HepG2 (cell line): ENCODE data around the gene DSTN. TPM values are rescaled to one million over a fixed set of nuclear protein-coding genes. Genes with fewer than 3 reads are reported as not detected.
A peak's percentile ranks its signal among the peaks of the same experiment; 100 is the strongest.

Experiments used
- ATAC-seq: fragments of 200-7000 bp; cut with Tn5 transposase; 3 replicates; pipeline ENCODE4 v1.9.1; 2020; ENCODE audit warnings: mild to moderate bottlenecking, moderate library complexity
- BruUV-seq: library from RNA; stranded (reverse); fragments of 400-500 nt; replicated peaks from 2 replicates; lab custom pipeline; 2021; lab: Mats Ljungman, UMichigan
- CTCF ChIA-PET: fragments of 300-600 bp; formaldehyde crosslinking; extraction: SDS; loops from one replicate; lab custom pipeline; 2021; ENCODE audit warnings: low total read pairs, inconsistent platforms, low intra/inter-chr PET ratio; lab: Yijun Ruan, JAX
- POLR2A ChIA-PET: fragments of 350-600 bp; sonication (Branson Sonifier 250); formaldehyde crosslinking; loops from one replicate; lab custom pipeline; 2020; ENCODE audit warnings: antibody characterized with exemption, inconsistent platforms; lab: Yijun Ruan, JAX
- DNase-seq: peaks from one replicate; pipeline ENCODE4 v3.0.0-alpha.2; 2015; ENCODE audit warnings: low spot score
- FAIRE-seq: peaks from 3 replicates; lab custom pipeline; 2011; peaks lifted over from hg19 to GRCh38; lab: Jason Lieb, UNC
- H2AFZ ChIP-seq: one replicate; pipeline ENCODE4 v1.6.1; 2011; ENCODE audit warnings: low read length, inconsistent platforms
- H3K27ac ChIP-seq: fragments of 300-600 bp; 3 replicates; pipeline ENCODE4 v1.8.0; 2011; ENCODE audit warnings: mixed run types, mild to moderate bottlenecking, mixed read lengths, low read length, inconsistent platforms; ENCODE audit not compliant: insufficient read depth; ENCODE audit errors: extremely low read length
- H3K27me3 ChIP-seq, 2 experiments: fragments of 200-600 bp in 1 of 2; 2 replicates in 1 of 2; 3 replicates in 1 of 2; pipeline versions ENCODE4 v1.6.0 to v1.8.0; 2011; ENCODE audit warnings: low read length in 2 of 2, mild to moderate bottlenecking in 2 of 2, moderate library complexity in 2 of 2, inconsistent platforms in 1 of 2; ENCODE audit not compliant: insufficient read depth in 2 of 2, control insufficient read depth in 1 of 2
- H3K36me3 ChIP-seq, 2 experiments: fragments of 200-600 bp in 1 of 2; replicated peaks in 1 of 2; 2 replicates in 1 of 2; 3 replicates in 1 of 2; pipeline versions ENCODE4 v1.5.1 to v1.8.0; 2011; ENCODE audit warnings: low read length in 2 of 2, inconsistent platforms in 1 of 2; ENCODE audit not compliant: insufficient read depth in 2 of 2, control insufficient read depth in 1 of 2
- H3K4me1 ChIP-seq: 2 replicates; pipeline ENCODE4 v1.5.1; 2012; ENCODE audit warnings: low read length, inconsistent platforms; ENCODE audit not compliant: insufficient read depth
- H3K4me2 ChIP-seq: 2 replicates; pipeline ENCODE4 v1.6.0; 2011; ENCODE audit warnings: low read depth, low read length, inconsistent platforms
- H3K4me3 ChIP-seq, 3 experiments: fragments of 200-600 bp in 1 of 3; sonication (generic), shearing (Covaris generic) in 1 of 3; replicated peaks in 1 of 3; 2 replicates each; pipeline ENCODE4 v1.5.1; 2011 to 2016; ENCODE audit warnings: low read length in 3 of 3, inconsistent platforms in 2 of 3, low read depth in 2 of 3, mild to moderate bottlenecking in 2 of 3, control low read depth in 1 of 3, mixed read lengths in 1 of 3; ENCODE audit not compliant: insufficient read depth in 1 of 3
- H3K79me2 ChIP-seq: one replicate; pipeline ENCODE4 v1.6.1; 2011; ENCODE audit warnings: low read length, inconsistent platforms; ENCODE audit not compliant: insufficient read depth
- H3K9ac ChIP-seq: 2 replicates; pipeline ENCODE4 v1.6.0; 2011; ENCODE audit warnings: mild to moderate bottlenecking, low read depth, low read length, inconsistent platforms; ENCODE audit not compliant: insufficient read depth
- H3K9me3 ChIP-seq: 2 replicates; pipeline ENCODE4 v1.5.1; 2012; ENCODE audit warnings: mild to moderate bottlenecking, low read length
- H4K20me1 ChIP-seq: 2 replicates; pipeline ENCODE4 v1.6.0; 2011; ENCODE audit warnings: inconsistent platforms, mild to moderate bottlenecking, low read length, moderate library complexity; ENCODE audit not compliant: insufficient read depth
- ZHX2 ChIP-seq, 2 experiments: sonication (generic) in 1 of 2; formaldehyde crosslinking in 1 of 2; IDR thresholded peaks; 2 replicates each; pipeline versions ENCODE4 v1.6.1 to v1.9.0; 2014 to 2022; ENCODE audit warnings: antibody characterized with exemption in 1 of 2, borderline replicate concordance in 1 of 2, inconsistent platforms in 1 of 2, low read depth in 1 of 2, missing genetic modification reagents in 1 of 2
- ZNF629 ChIP-seq: sonication (generic); formaldehyde crosslinking; conservative IDR thresholded peaks from 2 replicates; pipeline ENCODE4 v1.5.0; 2020; ENCODE audit warnings: missing genetic modification reagents
- WGBS: methylation state at CpG from one replicate; pipeline ENCODE4 v1.1.6; 2017; ENCODE audit warnings: low lambda C conversion rate; 5-methylcytosine and 5-hydroxymethylcytosine counted together
- in situ Hi-C: cut with HindIII; loops from 2 replicates; pipeline ENCODE4 v1.10.0; 2017; ENCODE audit warnings: low pct_unique_long_range_greater_than_20kb; ENCODE audit not compliant: extremely low pct_ligation_motif_present
- intact Hi-C: fragments of 100-400 bp; cut with micrococcal nuclease; formaldehyde crosslinking; loops from one replicate; pipeline ENCODE4 v1.10.0; 2022; ENCODE audit not compliant: unreplicated experiment
- polyA plus RNA-seq, 8 experiments: library from polyadenylated mRNA; depleted of rRNA in 3 of 8; stranded (reverse) in 7 of 8; unstranded in 1 of 8; fragments of >200 nt; fragmentation: Illumina TruSeq in 4 of 8; extraction: Trizol in 4 of 8; gene quantifications; 2 replicates each; pipeline versions ENCODE4 v1.2.1 to v1.2.3, GENCODE V29; 2011 to 2016; ENCODE audit warnings: low read depth in 4 of 8, missing spikeins in 1 of 8, mixed read lengths in 1 of 8; ENCODE audit not compliant: insufficient read depth in 1 of 8
- total RNA-seq, 5 experiments: library from RNA; depleted of rRNA; stranded (reverse); fragments of >200 nt; fragmentation: Illumina TruSeq; extraction: Trizol; gene quantifications; 2 replicates each; pipeline ENCODE4 v1.2.3, GENCODE V29; 2016; ENCODE audit warnings: low read depth in 1 of 5

The DSTN gene
- total and polyA plus RNA-seq, 2 of the 13 experiments (the other 11 are each of a cell fraction or from before 2014, with no cell fraction given), result 27.6 to 106 TPM

- H3K36me3 ChIP-seq, result no peaks in the 10 kb centered on the region
- H2AFZ ChIP-seq, result no peak overlapping the region
- ChIA-PET CTCF (no interaction called here), POLR2A (no interaction called here)
- 63% methylated on average over 7 of the region's 7 CpGs for WGBS
- ATAC-seq (no peak), DNase-seq (no peak), FAIRE-seq (no peak)
- H3K4me3 ChIP-seq, result no peak overlapping the region
- no TSS peak for BruUV-seq
- H3K9ac ChIP-seq, result no peak overlapping the region
- H3K27me3 ChIP-seq, result peaks cover 0 to 10% of the 10 kb centered on the region in 2 experiments; a peak in 2 of 5 replicates
- H4K20me1 ChIP-seq, result no peaks in the 10 kb centered on the region; the same call in 1 of the 2 replicates
- no peak for TF ChIP-seq ZHX2 (IDR thresholded peaks at IDR 0.05; ENCODE audit: low read depth)
- TF ChIP-seq ZHX2 (CRISPR knock-in tag; IDR thresholded peaks at IDR 0.05; ENCODE audit: borderline replicate concordance), result no peak
- peak; percentile 65 for TF ChIP-seq ZNF629 (CRISPR knock-in tag)
- peaks cover 27% of the 10 kb centered on the region for H3K4me1 ChIP-seq
- H3K27ac ChIP-seq, result no peak overlapping the region
- no peaks in the 10 kb centered on the region for H3K79me2 ChIP-seq
- intact Hi-C loops (loop anchor here (5.0 kb wide), 1 partner anchor 467 kb away; no protein-coding TSS in a partner anchor), in situ Hi-C loops (loop anchor here (10.0 kb wide), 1 partner anchor 405 kb away; no protein-coding TSS in a partner anchor)
- H3K9me3 ChIP-seq, result no peaks in the 10 kb centered on the region
- H3K4me2 ChIP-seq, result no peak overlapping the region
These were observed 39.7 kb upstream of the DSTN start for GRCh38 chr20:17530153-17530552.
